DND-41 (cell line): ENCODE data around the gene SULF2.

Source experiments
- ATAC-seq: fragments of 200-7000 bp; cut with Tn5 transposase; 3 replicates; pipeline ENCODE4 v1.9.1; 2021; ENCODE audit warnings: low read depth; ENCODE audit not compliant: insufficient read depth
- DNase-seq: peaks from one replicate; pipeline ENCODE4 v3.0.0-alpha.2; 2020
- H2AFZ ChIP-seq: 2 replicates; pipeline ENCODE4 v1.6.0; 2012; ENCODE audit warnings: low read depth, low read length
- H3K27ac ChIP-seq: 2 replicates; pipeline ENCODE4 v1.5.1; 2012; ENCODE audit warnings: low read length, inconsistent platforms
- H3K27me3 ChIP-seq: fragments of 200-600 bp; sonication (generic); 2 replicates; pipeline ENCODE4 v1.6.0; 2012; ENCODE audit warnings: low read length, mild to moderate bottlenecking, inconsistent platforms; ENCODE audit not compliant: insufficient read depth, poor library complexity
- H3K36me3 ChIP-seq: 2 replicates; pipeline ENCODE4 v1.5.1; 2012; ENCODE audit warnings: low read length, inconsistent platforms; ENCODE audit not compliant: insufficient read depth
- H3K4me1 ChIP-seq: 2 replicates; pipeline ENCODE4 v1.5.1; 2012; ENCODE audit warnings: mild to moderate bottlenecking, low read length; ENCODE audit not compliant: insufficient read depth
- H3K4me2 ChIP-seq: 2 replicates; pipeline ENCODE4 v1.6.0; 2012; ENCODE audit warnings: mild to moderate bottlenecking, moderate library complexity, low read length, inconsistent platforms; ENCODE audit not compliant: insufficient read depth
- H3K4me3 ChIP-seq, 2 experiments: fragments of 200-600 bp in 1 of 2; shearing (Covaris generic) in 1 of 2; 2 replicates each; pipeline ENCODE4 v1.5.1; 2012 to 2016; ENCODE audit warnings: inconsistent platforms in 2 of 2, low read length in 2 of 2, mild to moderate bottlenecking in 2 of 2, low read depth in 1 of 2, moderate library complexity in 1 of 2
- H3K79me2 ChIP-seq: 2 replicates; pipeline ENCODE4 v1.6.0; 2012; ENCODE audit warnings: low read length, inconsistent platforms; ENCODE audit not compliant: insufficient read depth
- H3K9ac ChIP-seq: 2 replicates; pipeline ENCODE4 v1.6.0; 2012; ENCODE audit warnings: low read depth, mild to moderate bottlenecking, inconsistent platforms, low read length, moderate library complexity
- H3K9me3 ChIP-seq: 2 replicates; pipeline ENCODE4 v1.5.1; 2012; ENCODE audit warnings: low read length, moderate library complexity, mild to moderate bottlenecking, inconsistent platforms; ENCODE audit not compliant: insufficient read depth, severe bottlenecking
- H4K20me1 ChIP-seq: 2 replicates; pipeline ENCODE4 v1.6.0; 2012; ENCODE audit warnings: low read length; ENCODE audit not compliant: insufficient read depth
- EZH2 ChIP-seq: IDR thresholded peaks from 3 replicates; pipeline ENCODE4 v1.6.1; 2012; ENCODE audit warnings: borderline replicate concordance, low read depth, mild to moderate bottlenecking, moderate library complexity, low read length, inconsistent platforms; ENCODE audit not compliant: severe bottlenecking
- TF ChIP-seq, protein P1 (sequence below): IDR thresholded peaks from 2 replicates; pipeline ENCODE4 v1.5.1; 2012; ENCODE audit warnings: borderline replicate concordance, low read length, moderate library complexity, mild to moderate bottlenecking; ENCODE audit not compliant: poor library complexity, severe bottlenecking; ENCODE audit errors: extremely low read depth

Gene SULF2

DNA sequence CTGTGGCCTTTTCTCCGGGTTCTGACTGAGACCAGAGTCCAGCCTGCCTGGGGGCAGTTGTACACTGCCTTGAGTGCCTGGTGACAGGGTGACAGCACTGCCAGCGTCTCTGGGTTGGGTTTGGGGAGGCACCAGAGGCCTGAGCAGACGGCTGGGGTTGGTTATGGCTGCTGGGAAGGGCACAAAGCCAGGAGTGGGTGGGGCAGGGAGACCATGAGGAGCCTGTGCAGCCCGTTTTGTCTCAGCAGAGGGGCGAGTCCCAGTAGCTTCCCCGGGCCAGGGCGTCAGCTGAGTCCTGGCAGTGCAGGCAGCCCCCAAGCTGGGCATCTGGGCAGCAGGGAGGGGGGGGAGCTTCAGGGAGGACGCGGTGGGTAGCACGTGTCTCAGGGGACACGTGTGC lies 15.3 kb upstream of the SULF2 start:
- no peak overlapping the region for H3K4me2 ChIP-seq
- no peaks in the 10 kb centered on the region for H3K79me2 ChIP-seq
- H3K4me3 ChIP-seq = no peak overlapping the region
- no peaks in the 10 kb centered on the region for H3K9me3 ChIP-seq
- no peak overlapping the region for H3K27ac ChIP-seq
- H4K20me1 ChIP-seq = no peaks in the 10 kb centered on the region
- ATAC-seq (no peak), DNase-seq (no peak)
- TF ChIP-seq EZH2 = no peak
- TF ChIP-seq, protein P1, sequence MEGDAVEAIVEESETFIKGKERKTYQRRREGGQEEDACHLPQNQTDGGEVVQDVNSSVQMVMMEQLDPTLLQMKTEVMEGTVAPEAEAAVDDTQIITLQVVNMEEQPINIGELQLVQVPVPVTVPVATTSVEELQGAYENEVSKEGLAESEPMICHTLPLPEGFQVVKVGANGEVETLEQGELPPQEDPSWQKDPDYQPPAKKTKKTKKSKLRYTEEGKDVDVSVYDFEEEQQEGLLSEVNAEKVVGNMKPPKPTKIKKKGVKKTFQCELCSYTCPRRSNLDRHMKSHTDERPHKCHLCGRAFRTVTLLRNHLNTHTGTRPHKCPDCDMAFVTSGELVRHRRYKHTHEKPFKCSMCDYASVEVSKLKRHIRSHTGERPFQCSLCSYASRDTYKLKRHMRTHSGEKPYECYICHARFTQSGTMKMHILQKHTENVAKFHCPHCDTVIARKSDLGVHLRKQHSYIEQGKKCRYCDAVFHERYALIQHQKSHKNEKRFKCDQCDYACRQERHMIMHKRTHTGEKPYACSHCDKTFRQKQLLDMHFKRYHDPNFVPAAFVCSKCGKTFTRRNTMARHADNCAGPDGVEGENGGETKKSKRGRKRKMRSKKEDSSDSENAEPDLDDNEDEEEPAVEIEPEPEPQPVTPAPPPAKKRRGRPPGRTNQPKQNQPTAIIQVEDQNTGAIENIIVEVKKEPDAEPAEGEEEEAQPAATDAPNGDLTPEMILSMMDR = no peak
- H3K9ac ChIP-seq = no peak overlapping the region
- no peaks in the 10 kb centered on the region for H3K4me1 ChIP-seq
- H3K36me3 ChIP-seq = no peaks in the 10 kb centered on the region
- H2AFZ ChIP-seq = no peak overlapping the region
- H3K27me3 ChIP-seq = no peaks in the 10 kb centered on the region

DNA sequence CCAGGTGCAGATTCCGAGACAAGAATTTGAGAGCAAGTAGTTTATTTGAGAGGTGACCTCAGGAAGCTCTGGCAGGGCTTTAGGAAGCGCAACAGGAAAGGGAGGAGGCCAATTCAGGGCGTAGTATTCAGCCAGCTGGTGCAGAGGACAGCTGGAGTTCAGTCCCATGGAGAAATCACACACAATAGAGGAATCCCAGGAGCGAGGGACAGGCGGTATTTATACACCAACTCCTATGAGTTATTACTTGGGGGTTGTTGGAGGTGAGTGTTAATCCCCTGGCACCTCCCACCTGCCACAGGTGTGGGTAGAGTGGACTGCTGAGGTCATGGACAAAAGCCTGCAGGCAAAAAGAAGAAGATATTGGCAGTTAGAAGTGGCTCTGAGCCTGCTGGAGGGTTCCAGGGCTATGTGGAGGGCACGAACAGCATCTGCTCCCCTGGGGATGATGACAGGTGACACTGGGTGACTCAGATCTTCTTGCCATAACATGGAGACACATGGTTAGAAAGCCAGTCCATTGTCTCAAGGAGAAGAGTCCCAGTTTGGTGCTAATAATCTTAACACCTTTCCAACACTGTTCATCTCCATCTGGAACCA lies 13.9 kb upstream of the SULF2 start:
- Histone ChIP-seq H3K9ac (no peak overlapping the region), H3K4me1 (no peaks in the 10 kb centered on the region), H4K20me1 (no peaks in the 10 kb centered on the region), H3K36me3 (no peaks in the 10 kb centered on the region), H3K27me3 (no peaks in the 10 kb centered on the region), H3K4me2 (no peak overlapping the region), H3K4me3 (no peak overlapping the region), H3K79me2 (no peaks in the 10 kb centered on the region), H3K9me3 (no peaks in the 10 kb centered on the region), H3K27ac (no peak overlapping the region), H2AFZ (no peak overlapping the region)
- DNase-seq = no peak
- ATAC-seq = no peak
- TF ChIP-seq, protein P1 = no peak
- TF ChIP-seq EZH2 = no peak

DNA sequence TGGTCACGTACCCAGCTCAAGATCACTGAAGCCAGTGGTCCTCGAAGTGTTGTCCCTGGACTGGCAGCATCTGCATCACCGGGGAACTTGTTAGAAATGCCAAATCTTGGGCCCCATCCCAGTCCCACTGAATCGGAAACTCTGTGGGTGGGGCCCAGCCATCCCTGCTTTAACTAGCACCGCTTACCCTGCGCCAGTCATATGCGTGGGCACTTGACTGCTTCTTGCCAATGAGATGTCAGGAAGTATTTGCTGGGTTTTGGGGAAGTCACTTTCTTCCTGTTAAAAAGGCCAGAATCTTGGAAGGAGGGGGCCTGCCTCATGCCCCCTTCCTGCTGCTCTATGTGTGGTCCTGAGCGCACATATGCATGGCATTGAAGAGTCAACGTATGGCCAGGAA lies 11.7 kb upstream of the SULF2 start:
- H3K4me2 ChIP-seq = no peak overlapping the region
- TF ChIP-seq, protein P1 = no peak
- no peak for TF ChIP-seq EZH2
- no peaks in the 10 kb centered on the region for H3K4me1 ChIP-seq
- H3K9me3 ChIP-seq = no peaks in the 10 kb centered on the region
- H3K27ac ChIP-seq = no peak overlapping the region
- no peaks in the 10 kb centered on the region for H3K79me2 ChIP-seq
- H3K27me3 ChIP-seq = no peaks in the 10 kb centered on the region
- no peak overlapping the region for H2AFZ ChIP-seq
- no peaks in the 10 kb centered on the region for H4K20me1 ChIP-seq
- no peak for DNase-seq
- no peak overlapping the region for H3K4me3 ChIP-seq
- H3K36me3 ChIP-seq = no peaks in the 10 kb centered on the region
- no peak overlapping the region for H3K9ac ChIP-seq
- no peak for ATAC-seq
